ENCODE results near the gene BEND3. TPM values are rescaled to one million over a fixed set of nuclear protein-coding genes. Genes with fewer than 3 reads are reported as not detected.

BEND3 gene
- total and polyA plus RNA-seq, 2 donors from 2014 or later = 1.1 to 3.6 TPM

DNA sequence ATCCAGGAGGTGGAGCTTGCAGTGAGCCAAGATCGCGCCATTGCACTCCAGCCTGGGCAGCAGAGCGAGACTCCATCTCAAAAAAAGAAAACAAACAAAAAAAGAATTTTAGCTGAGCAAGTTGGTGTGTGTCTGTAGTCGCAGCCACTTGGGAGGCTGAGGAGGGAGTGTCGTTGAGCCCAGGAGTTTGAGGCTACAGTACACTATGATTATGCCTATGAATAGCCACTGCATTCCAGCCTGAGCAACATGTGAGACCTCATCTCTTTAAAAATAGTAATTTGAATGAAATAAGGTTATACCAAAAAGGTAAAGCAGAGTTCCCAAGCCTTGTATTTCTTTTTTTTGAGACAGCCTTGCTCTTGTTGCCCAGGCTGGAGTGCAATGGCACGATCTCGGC, 67.5 kb downstream of the BEND3 start:
- no peak overlapping the region for H3K9ac ChIP-seq (ENCODE audit: low read length in 3 of 3)
- DNase-seq (no peak), FAIRE-seq (no peak)
- TF ChIP-seq, protein P1, sequence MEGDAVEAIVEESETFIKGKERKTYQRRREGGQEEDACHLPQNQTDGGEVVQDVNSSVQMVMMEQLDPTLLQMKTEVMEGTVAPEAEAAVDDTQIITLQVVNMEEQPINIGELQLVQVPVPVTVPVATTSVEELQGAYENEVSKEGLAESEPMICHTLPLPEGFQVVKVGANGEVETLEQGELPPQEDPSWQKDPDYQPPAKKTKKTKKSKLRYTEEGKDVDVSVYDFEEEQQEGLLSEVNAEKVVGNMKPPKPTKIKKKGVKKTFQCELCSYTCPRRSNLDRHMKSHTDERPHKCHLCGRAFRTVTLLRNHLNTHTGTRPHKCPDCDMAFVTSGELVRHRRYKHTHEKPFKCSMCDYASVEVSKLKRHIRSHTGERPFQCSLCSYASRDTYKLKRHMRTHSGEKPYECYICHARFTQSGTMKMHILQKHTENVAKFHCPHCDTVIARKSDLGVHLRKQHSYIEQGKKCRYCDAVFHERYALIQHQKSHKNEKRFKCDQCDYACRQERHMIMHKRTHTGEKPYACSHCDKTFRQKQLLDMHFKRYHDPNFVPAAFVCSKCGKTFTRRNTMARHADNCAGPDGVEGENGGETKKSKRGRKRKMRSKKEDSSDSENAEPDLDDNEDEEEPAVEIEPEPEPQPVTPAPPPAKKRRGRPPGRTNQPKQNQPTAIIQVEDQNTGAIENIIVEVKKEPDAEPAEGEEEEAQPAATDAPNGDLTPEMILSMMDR (IDR thresholded peaks at IDR 0.05; ENCODE audit: borderline replicate concordance, extremely low read depth, insufficient read depth) = no peak
- no peaks in the 10 kb centered on the region for H3K9me3 ChIP-seq (ENCODE audit: control insufficient read depth in 2 of 3, insufficient read depth in 1 of 3, low read length in 3 of 3)
- H3K4me3 ChIP-seq (ENCODE audit: low read length in 3 of 3) = no peak overlapping the region
- no peaks in the 10 kb centered on the region for H3K27me3 ChIP-seq (ENCODE audit: control insufficient read depth, insufficient read depth, low read length)
- H3K36me3 ChIP-seq (ENCODE audit: control insufficient read depth in 2 of 3, insufficient read depth in 3 of 3, low read length in 3 of 3) = peaks cover 0 to 18% (median 0%) of the 10 kb centered on the region in 3 donors
- H3K4me1 ChIP-seq (ENCODE audit: control insufficient read depth in 2 of 3, insufficient read depth in 2 of 3, low read depth in 1 of 3, low read length in 3 of 3) = peaks cover 0 to 4% (median 0%) of the 10 kb centered on the region in 3 donors
- intact Hi-C loops (cut with DNase I) = no loop called here
- no peak overlapping the region for H3K27ac ChIP-seq (ENCODE audit: low read depth in 2 of 2, low read length in 2 of 2)

DNA sequence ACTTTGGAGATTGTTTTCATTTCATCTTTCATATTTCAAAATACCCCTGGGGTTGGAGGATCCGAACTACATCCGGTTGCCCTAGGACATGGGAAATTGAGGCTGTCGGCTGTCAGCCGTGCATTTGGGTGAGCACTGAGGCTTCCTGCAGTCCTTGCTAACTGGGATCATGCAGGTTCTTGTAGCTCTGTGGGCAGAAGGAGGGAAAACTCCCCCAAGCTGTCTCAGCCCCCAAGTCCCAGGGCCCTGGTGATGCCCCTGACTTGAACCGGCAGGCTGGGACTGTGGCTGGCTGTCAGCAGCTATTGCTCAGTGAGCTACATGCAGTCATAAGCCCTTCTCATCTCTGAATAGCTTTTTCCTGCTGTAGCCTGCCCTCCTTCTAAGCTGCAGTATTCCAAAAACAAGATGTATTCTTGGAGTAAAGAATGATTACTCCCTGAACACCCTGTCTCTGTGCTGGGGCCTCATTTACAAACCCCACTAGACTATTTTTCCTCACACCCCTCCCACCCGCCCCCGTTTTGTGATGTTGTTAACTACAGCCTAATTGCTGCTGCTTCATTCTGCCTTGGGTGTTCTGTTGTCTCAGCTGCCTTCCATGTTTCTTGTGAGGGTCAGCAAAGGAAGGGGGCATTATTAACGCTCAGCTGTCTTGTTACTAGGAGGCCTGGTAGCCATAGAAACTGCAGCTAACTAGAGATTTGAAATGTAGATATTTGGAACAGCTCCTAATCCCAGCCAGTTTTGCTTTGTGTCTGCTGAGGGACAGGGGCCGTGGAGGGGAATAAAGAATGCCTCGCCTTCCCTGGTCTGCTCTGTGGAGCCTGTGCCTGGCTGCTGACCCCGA, 69.3 kb downstream of the BEND3 start:
- H3K36me3 ChIP-seq (ENCODE audit: control insufficient read depth in 2 of 3, insufficient read depth in 3 of 3, low read length in 3 of 3) = peaks cover 0 to 15% (median 0%) of the 10 kb centered on the region in 3 donors
- H3K9me3 ChIP-seq (ENCODE audit: control insufficient read depth in 2 of 3, insufficient read depth in 1 of 3, low read length in 3 of 3) = no peaks in the 10 kb centered on the region
- FAIRE-seq (no peak), DNase-seq (peak in 4 of 5 donors; percentile 37 to 89 (median 64))
- no peak overlapping the region for H3K9ac ChIP-seq (ENCODE audit: low read length in 3 of 3)
- H3K4me3 ChIP-seq (ENCODE audit: low read length in 3 of 3) = peak overlapping the region in 1 of 3 donors; percentile 30
- TF ChIP-seq, protein P1 (IDR thresholded peaks at IDR 0.05; ENCODE audit: borderline replicate concordance, extremely low read depth, insufficient read depth) = no peak
- H3K27ac ChIP-seq (ENCODE audit: low read depth in 2 of 2, low read length in 2 of 2) = no peak overlapping the region
- intact Hi-C loops (cut with DNase I) = no loop called here
- H3K27me3 ChIP-seq (ENCODE audit: control insufficient read depth, insufficient read depth, low read length) = no peaks in the 10 kb centered on the region
- H3K4me1 ChIP-seq (ENCODE audit: control insufficient read depth in 2 of 3, insufficient read depth in 2 of 3, low read depth in 1 of 3, low read length in 3 of 3) = peaks cover 0 to 4% (median 3%) of the 10 kb centered on the region in 3 donors

DNA sequence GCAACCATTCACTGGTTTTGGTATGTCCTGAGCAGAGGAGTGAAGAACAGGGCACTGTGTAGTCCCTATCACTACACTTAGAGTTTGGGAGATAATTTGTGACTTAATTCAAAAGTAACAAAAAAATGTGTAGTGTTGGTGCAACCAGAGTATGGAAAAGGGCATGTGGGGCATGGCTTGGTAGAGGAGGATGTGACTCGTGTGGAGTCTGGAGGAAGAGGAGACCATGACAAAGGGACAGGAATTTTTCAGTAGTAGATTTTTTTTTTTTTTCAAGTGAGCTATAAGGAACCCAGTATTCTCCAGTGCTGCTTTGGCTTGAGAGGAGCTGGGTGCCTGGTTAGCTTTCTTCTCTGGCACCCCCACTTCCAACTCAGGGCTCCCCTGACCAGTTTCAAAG, 82.2 kb downstream of the BEND3 start:
- Histone ChIP-seq H3K4me3 (ENCODE audit: low read length in 3 of 3) (no peak overlapping the region), H3K36me3 (ENCODE audit: control insufficient read depth in 2 of 3, insufficient read depth in 3 of 3, low read length in 3 of 3) (peaks cover 0 to 7% (median 2%) of the 10 kb centered on the region in 3 donors), H3K4me1 (ENCODE audit: control insufficient read depth in 2 of 3, insufficient read depth in 2 of 3, low read depth in 1 of 3, low read length in 3 of 3) (peaks cover 0 to 8% (median 0%) of the 10 kb centered on the region in 3 donors), H3K27me3 (ENCODE audit: control insufficient read depth, insufficient read depth, low read length) (no peaks in the 10 kb centered on the region), H3K9me3 (ENCODE audit: control insufficient read depth in 2 of 3, insufficient read depth in 1 of 3, low read length in 3 of 3) (no peaks in the 10 kb centered on the region), H3K27ac (ENCODE audit: low read depth in 2 of 2, low read length in 2 of 2) (no peak overlapping the region), H3K9ac (ENCODE audit: low read length in 3 of 3) (no peak overlapping the region)
- TF ChIP-seq, protein P1 (IDR thresholded peaks at IDR 0.05; ENCODE audit: borderline replicate concordance, extremely low read depth, insufficient read depth) = no peak
- intact Hi-C loops (cut with DNase I) = no loop called here
- no peak for FAIRE-seq
- DNase-seq = no peak

Data from kidney (tissue), 14 donors.